Adipocyte (in vitro differentiated cells): ENCODE data around the gene MEF2C.

ENCODE experiments used
- DNase-seq: peaks from one replicate; pipeline ENCODE4 v3.0.0-alpha.2; 2015; ENCODE audit warnings: low read depth
- H3K27me3 ChIP-seq: replicated peaks from 2 replicates; pipeline ENCODE4 v1.7.0; 2013; ENCODE audit warnings: mild to moderate bottlenecking, low read length, moderate library complexity; ENCODE audit not compliant: control insufficient read depth, insufficient read depth
- H3K36me3 ChIP-seq: 2 replicates; pipeline ENCODE4 v1.7.0; 2013; ENCODE audit warnings: low read length, mild to moderate bottlenecking, moderate library complexity; ENCODE audit not compliant: control insufficient read depth, insufficient read depth, severe bottlenecking
- H3K4me1 ChIP-seq: 2 replicates; pipeline ENCODE4 v1.7.0; 2013; ENCODE audit warnings: mild to moderate bottlenecking, low read length, moderate library complexity; ENCODE audit not compliant: control insufficient read depth, insufficient read depth
- H3K4me3 ChIP-seq: 2 replicates; pipeline ENCODE4 v1.7.0; 2013; ENCODE audit warnings: mild to moderate bottlenecking, low read length, moderate library complexity
- H3K9ac ChIP-seq: 2 replicates; pipeline ENCODE4 v1.7.0; 2013; ENCODE audit warnings: mild to moderate bottlenecking, low read length, moderate library complexity
- H3K9me3 ChIP-seq: 2 replicates; pipeline ENCODE4 v1.7.0; 2013; ENCODE audit warnings: mild to moderate bottlenecking, low read length, moderate library complexity; ENCODE audit not compliant: control insufficient read depth

The MEF2C gene

GRCh38 chr5:88708682-88709398 is 174.1 kb downstream of the MEF2C start:
- DNase-seq = no peak
- no peak overlapping the region for H3K9ac ChIP-seq
- H3K9me3 ChIP-seq = no peaks in the 10 kb centered on the region
- peaks cover 7% of the 10 kb centered on the region for H3K27me3 ChIP-seq
- H3K36me3 ChIP-seq = no peaks in the 10 kb centered on the region
- H3K4me3 ChIP-seq = no peak overlapping the region
- H3K4me1 ChIP-seq = no peaks in the 10 kb centered on the region

- Histone ChIP-seq H3K4me3 (no peak overlapping the region), H3K4me1 (no peaks in the 10 kb centered on the region), H3K9me3 (no peaks in the 10 kb centered on the region), H3K36me3 (no peaks in the 10 kb centered on the region), H3K27me3 (peaks cover 7% of the 10 kb centered on the region), H3K9ac (no peak overlapping the region)
- no peak for DNase-seq
These were observed 175.0 kb downstream of the MEF2C start for GRCh38 chr5:88708021-88708420.

- DNase-seq = no peak
- H3K9ac ChIP-seq = no peak overlapping the region
- no peak overlapping the region for H3K4me3 ChIP-seq
- H3K36me3 ChIP-seq = no peaks in the 10 kb centered on the region
- peaks cover 8% of the 10 kb centered on the region for H3K27me3 ChIP-seq
- no peaks in the 10 kb centered on the region for H3K9me3 ChIP-seq
- H3K4me1 ChIP-seq = no peaks in the 10 kb centered on the region
These were observed 175.6 kb downstream of the MEF2C start for GRCh38 chr5:88707216-88707965.

GRCh38 chr5:88702332-88702731 is 180.7 kb downstream of the MEF2C start:
- Histone ChIP-seq H3K4me3 (no peak overlapping the region), H3K9ac (no peak overlapping the region), H3K36me3 (no peaks in the 10 kb centered on the region), H3K27me3 (peaks cover 31% of the 10 kb centered on the region), H3K9me3 (no peaks in the 10 kb centered on the region), H3K4me1 (no peaks in the 10 kb centered on the region)
- DNase-seq = no peak

GRCh38 chr5:88700121-88700520 is 182.9 kb downstream of the MEF2C start:
- no peaks in the 10 kb centered on the region for H3K4me1 ChIP-seq
- no peaks in the 10 kb centered on the region for H3K9me3 ChIP-seq
- no peak for DNase-seq
- no peaks in the 10 kb centered on the region for H3K36me3 ChIP-seq
- no peak overlapping the region for H3K9ac ChIP-seq
- H3K27me3 ChIP-seq = peaks cover 39% of the 10 kb centered on the region
- H3K4me3 ChIP-seq = no peak overlapping the region

GRCh38 chr5:88698290-88698689 is 184.7 kb downstream of the MEF2C start:
- H3K4me1 ChIP-seq = peaks cover 4% of the 10 kb centered on the region
- H3K4me3 ChIP-seq = no peak overlapping the region
- H3K27me3 ChIP-seq = peaks cover 55% of the 10 kb centered on the region
- no peak overlapping the region for H3K9ac ChIP-seq
- H3K36me3 ChIP-seq = no peaks in the 10 kb centered on the region
- H3K9me3 ChIP-seq = no peaks in the 10 kb centered on the region
- DNase-seq = no peak

GRCh38 chr5:88696466-88696865 is 186.5 kb downstream of the MEF2C start:
- peaks cover 69% of the 10 kb centered on the region for H3K27me3 ChIP-seq
- DNase-seq = no peak
- H3K36me3 ChIP-seq = no peaks in the 10 kb centered on the region
- H3K4me3 ChIP-seq = no peak overlapping the region
- H3K9ac ChIP-seq = no peak overlapping the region
- H3K9me3 ChIP-seq = no peaks in the 10 kb centered on the region
- H3K4me1 ChIP-seq = peaks cover 21% of the 10 kb centered on the region

- H3K36me3 ChIP-seq = no peaks in the 10 kb centered on the region
- DNase-seq = no peak
- H3K9me3 ChIP-seq = no peaks in the 10 kb centered on the region
- H3K4me3 ChIP-seq = no peak overlapping the region
- H3K4me1 ChIP-seq = peaks cover 26% of the 10 kb centered on the region
- H3K9ac ChIP-seq = no peak overlapping the region
- H3K27me3 ChIP-seq = peaks cover 67% of the 10 kb centered on the region
These were observed 187.1 kb downstream of the MEF2C start for GRCh38 chr5:88695931-88696330.

- Histone ChIP-seq H3K36me3 (no peaks in the 10 kb centered on the region), H3K9me3 (no peaks in the 10 kb centered on the region), H3K4me1 (peaks cover 33% of the 10 kb centered on the region), H3K27me3 (peaks cover 69% of the 10 kb centered on the region), H3K9ac (no peak overlapping the region), H3K4me3 (no peak overlapping the region)
- DNase-seq = no peak
These were observed 187.8 kb downstream of the MEF2C start for GRCh38 chr5:88695232-88695631.

- H3K27me3 ChIP-seq = peaks cover 72% of the 10 kb centered on the region
- H3K36me3 ChIP-seq = no peaks in the 10 kb centered on the region
- H3K4me1 ChIP-seq = peaks cover 37% of the 10 kb centered on the region
- H3K9ac ChIP-seq = no peak overlapping the region
- no peak overlapping the region for H3K4me3 ChIP-seq
- H3K9me3 ChIP-seq = no peaks in the 10 kb centered on the region
- DNase-seq = no peak
These were observed 188.8 kb downstream of the MEF2C start for GRCh38 chr5:88694023-88694679.
